Ovary (tissue), 3 donors: ENCODE measurements around the gene NEDD4L.

Experiments used
- EP300 ChIP-seq: sonication (generic); formaldehyde crosslinking; IDR thresholded peaks from one replicate; pipeline ENCODE4 v1.6.1; 2017; ENCODE audit warnings: antibody characterized with exemption
- POLR2A ChIP-seq: fragments of 450-650 bp; IDR thresholded peaks from one replicate; pipeline ENCODE4 v1.6.1; 2017; ENCODE audit warnings: antibody characterized with exemption, mild to moderate bottlenecking, moderate library complexity
- TF ChIP-seq, protein P1 (sequence below), 3 donors: fragments of 450-650 bp in 2 of 3; fragments of 200-600 bp in 1 of 3; IDR thresholded peaks; one replicate each; pipeline versions ENCODE4 v1.5.1 to v1.8.0; 2016 to 2022; ENCODE audit warnings: antibody characterized with exemption in 3 of 3, mild to moderate bottlenecking in 1 of 3
- donor health status: DM: no; HTN: no; CAD: no.

DNA sequence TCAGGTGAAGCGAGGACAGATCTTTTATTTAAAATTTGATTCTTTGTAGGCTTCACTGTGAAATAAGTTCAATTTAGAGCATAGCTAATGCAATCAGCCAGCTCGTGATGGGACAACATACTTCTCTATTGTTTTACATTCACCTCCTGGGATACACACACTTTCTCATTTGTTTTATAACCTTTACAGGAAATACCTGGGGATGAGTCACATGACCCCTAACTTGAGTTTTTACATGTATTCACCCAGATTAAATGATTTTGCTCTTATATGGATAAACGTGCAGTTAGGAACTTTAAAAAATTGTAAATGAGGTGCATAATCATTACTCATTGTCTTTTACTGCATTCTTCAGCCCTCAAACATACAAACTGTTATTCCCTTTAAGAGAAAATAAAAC is 152.1 kb downstream of the NEDD4L start:
- TF ChIP-seq, protein P1, sequence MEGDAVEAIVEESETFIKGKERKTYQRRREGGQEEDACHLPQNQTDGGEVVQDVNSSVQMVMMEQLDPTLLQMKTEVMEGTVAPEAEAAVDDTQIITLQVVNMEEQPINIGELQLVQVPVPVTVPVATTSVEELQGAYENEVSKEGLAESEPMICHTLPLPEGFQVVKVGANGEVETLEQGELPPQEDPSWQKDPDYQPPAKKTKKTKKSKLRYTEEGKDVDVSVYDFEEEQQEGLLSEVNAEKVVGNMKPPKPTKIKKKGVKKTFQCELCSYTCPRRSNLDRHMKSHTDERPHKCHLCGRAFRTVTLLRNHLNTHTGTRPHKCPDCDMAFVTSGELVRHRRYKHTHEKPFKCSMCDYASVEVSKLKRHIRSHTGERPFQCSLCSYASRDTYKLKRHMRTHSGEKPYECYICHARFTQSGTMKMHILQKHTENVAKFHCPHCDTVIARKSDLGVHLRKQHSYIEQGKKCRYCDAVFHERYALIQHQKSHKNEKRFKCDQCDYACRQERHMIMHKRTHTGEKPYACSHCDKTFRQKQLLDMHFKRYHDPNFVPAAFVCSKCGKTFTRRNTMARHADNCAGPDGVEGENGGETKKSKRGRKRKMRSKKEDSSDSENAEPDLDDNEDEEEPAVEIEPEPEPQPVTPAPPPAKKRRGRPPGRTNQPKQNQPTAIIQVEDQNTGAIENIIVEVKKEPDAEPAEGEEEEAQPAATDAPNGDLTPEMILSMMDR (IDR thresholded peaks at IDR 0.05) = no peak
- TF ChIP-seq POLR2A (no peak), EP300 (no peak)
